ENCODE data around the gene DYNC1H1. TPM values are rescaled to one million over a fixed set of nuclear protein-coding genes. Genes with fewer than 3 reads are reported as not detected.

DYNC1H1 gene
- total RNA-seq, 1 donor from 2014 or later = 735 TPM

DNA sequence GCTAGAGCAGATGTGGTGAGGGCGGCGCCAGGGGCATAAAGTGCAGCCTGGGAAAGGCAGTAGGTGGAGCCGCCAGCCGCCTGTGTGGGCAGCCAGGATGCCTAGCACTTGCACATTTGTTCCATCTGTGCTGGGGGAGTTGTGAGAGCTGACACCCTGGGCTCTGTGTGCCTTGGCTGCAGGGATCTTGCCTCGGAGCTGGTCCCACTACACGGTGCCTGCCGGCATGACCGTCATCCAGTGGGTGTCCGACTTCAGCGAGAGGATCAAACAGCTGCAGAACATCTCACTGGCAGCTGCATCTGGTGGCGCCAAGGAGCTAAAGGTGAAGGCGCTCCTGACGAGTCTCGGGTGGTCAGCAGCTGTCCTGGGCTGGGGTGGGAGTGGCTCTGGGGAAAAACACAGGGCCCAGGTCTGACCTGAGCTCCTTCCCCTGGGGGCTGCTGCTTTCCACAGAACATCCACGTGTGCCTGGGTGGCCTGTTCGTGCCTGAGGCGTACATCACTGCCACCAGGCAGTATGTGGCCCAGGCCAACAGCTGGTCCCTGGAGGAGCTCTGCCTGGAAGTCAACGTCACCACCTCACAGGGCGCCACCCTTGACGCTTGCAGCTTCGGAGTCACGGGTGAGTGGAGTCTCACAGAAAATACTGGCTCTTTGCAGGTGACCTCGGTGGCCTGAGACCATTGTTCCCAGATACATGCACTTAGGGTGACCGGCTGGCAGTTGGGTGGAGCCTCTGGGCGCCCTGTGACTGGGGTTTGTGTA lies 85.1 kb downstream of the DYNC1H1 start:
- Mint-ChIP-seq H3K27ac (ENCODE audit: unreplicated experiment) (no peak overlapping the region), H3K4me1 (ENCODE audit: low read depth) (no peaks in the 10 kb centered on the region), H3K4me3 (ENCODE audit: unreplicated experiment) (no peak overlapping the region), H3K27me3 (ENCODE audit: low read depth) (no peaks in the 10 kb centered on the region), H3K9me3 (ENCODE audit: low read depth) (no peaks in the 10 kb centered on the region), H3K36me3 (ENCODE audit: low read depth) (peaks cover 51% of the 10 kb centered on the region)
- DNase-seq (ENCODE audit: low spot score) = no peak
- TF ChIP-seq, protein P1, sequence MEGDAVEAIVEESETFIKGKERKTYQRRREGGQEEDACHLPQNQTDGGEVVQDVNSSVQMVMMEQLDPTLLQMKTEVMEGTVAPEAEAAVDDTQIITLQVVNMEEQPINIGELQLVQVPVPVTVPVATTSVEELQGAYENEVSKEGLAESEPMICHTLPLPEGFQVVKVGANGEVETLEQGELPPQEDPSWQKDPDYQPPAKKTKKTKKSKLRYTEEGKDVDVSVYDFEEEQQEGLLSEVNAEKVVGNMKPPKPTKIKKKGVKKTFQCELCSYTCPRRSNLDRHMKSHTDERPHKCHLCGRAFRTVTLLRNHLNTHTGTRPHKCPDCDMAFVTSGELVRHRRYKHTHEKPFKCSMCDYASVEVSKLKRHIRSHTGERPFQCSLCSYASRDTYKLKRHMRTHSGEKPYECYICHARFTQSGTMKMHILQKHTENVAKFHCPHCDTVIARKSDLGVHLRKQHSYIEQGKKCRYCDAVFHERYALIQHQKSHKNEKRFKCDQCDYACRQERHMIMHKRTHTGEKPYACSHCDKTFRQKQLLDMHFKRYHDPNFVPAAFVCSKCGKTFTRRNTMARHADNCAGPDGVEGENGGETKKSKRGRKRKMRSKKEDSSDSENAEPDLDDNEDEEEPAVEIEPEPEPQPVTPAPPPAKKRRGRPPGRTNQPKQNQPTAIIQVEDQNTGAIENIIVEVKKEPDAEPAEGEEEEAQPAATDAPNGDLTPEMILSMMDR (IDR thresholded peaks at IDR 0.05) = no peak

DNA sequence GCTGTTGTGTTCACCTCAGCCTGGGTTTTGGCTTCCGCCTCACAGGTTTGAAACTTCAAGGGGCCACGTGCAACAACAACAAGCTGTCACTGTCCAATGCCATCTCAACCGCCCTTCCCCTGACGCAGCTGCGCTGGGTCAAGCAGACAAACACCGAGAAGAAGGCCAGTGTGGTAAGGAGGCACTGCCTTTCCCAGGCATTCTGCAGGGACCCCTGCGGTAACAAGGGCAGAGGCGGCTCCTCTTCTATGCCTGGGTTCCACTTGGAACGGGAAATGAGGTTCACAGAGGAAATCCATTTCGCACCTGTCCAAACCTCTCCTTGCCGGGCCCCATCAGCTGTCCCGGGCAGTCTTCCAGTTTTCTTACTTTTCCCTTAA lies 85.6 kb downstream of the DYNC1H1 start:
- Mint-ChIP-seq H3K36me3 (ENCODE audit: low read depth) (peaks cover 52% of the 10 kb centered on the region), H3K4me3 (ENCODE audit: unreplicated experiment) (no peak overlapping the region), H3K27ac (ENCODE audit: unreplicated experiment) (no peak overlapping the region), H3K27me3 (ENCODE audit: low read depth) (no peaks in the 10 kb centered on the region), H3K9me3 (ENCODE audit: low read depth) (no peaks in the 10 kb centered on the region), H3K4me1 (ENCODE audit: low read depth) (no peaks in the 10 kb centered on the region)
- DNase-seq (ENCODE audit: low spot score) = no peak
- TF ChIP-seq, protein P1 (IDR thresholded peaks at IDR 0.05) = no peak

DNA sequence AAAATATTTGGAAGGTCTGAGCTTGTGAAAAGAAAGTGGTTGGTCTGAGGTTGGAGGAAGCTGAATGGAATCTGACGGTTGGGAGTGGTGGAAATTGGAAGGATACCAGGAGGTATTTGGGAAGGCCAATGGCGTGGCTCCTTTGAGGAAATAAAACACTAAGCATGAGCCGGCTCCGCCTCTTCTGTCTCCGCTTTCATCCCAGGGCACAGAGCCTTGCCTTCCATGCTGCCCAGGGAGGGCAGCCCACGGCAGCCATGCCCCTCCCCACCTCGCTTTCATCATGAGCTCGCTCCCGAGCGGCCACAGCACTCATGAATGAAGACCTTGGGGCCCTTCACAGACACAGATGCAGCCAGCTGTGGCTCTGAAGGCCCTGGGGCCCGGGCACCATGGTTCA lies 86.3 kb downstream of the DYNC1H1 start:
- Mint-ChIP-seq H3K27me3 (ENCODE audit: low read depth) (no peaks in the 10 kb centered on the region), H3K4me3 (ENCODE audit: unreplicated experiment) (no peak overlapping the region), H3K27ac (ENCODE audit: unreplicated experiment) (no peak overlapping the region), H3K4me1 (ENCODE audit: low read depth) (peaks cover 2% of the 10 kb centered on the region), H3K36me3 (ENCODE audit: low read depth) (peaks cover 55% of the 10 kb centered on the region), H3K9me3 (ENCODE audit: low read depth) (no peaks in the 10 kb centered on the region)
- TF ChIP-seq, protein P1 (IDR thresholded peaks at IDR 0.05) = no peak
- no peak for DNase-seq (ENCODE audit: low spot score)

DNA sequence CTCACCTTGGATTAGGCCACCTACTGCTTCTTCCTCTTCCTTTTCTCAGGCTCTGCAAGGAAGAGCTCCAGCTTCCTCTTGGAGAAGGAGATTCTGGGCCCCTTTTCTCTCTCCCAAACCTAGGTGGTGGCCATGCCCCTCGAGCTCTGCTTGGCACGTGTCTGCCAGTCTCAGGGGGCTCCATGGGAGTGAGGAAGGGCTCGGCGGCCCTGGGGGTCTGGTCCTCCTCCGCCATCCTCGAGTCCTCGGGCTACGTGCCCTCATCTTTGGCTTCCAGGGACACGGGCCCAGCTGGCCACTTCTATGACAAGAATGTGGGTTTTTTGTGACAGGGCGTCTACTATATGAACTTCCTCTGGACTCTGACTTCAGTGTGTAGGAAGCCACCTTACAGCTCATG lies 88.1 kb downstream of the DYNC1H1 start:
- peaks cover 48% of the 10 kb centered on the region for H3K36me3 Mint-ChIP-seq (ENCODE audit: low read depth)
- TF ChIP-seq, protein P1 (IDR thresholded peaks at IDR 0.05) = no peak

DNA sequence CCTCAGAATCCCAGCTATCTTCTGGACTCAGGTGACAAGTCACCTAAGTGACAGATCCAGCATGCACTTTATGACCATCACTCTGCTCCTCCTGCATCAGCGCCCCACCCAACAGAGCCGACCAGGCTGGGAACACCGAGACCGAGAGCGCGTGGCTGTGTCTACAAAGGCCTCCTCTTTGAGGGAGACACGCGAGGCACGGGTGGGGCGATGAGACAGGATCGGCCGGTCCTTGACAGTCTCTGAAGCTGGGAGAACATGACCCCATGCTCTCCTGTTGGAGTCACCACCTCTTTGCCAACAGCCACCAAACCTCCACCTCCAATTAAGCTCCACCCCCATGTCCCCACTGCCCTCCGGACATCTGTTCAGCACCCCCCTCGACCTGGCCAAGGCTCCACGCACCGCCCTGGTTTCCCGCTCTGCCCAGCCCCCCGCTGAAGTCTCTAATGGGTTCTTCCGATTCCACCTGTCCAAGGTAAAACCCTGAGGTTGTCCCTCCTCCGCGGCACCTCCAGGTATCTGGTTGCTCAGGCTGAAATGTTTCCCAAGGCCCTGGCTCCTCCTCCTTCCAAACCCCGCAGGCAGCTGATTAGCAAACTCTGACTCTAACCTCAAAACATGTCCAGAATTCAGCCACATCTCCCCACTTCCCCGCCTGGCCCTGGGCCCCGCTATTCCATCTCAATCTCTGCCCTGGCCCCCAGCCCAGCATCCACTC lies 91.0 kb downstream of the DYNC1H1 start:
- H3K9me3 Mint-ChIP-seq (ENCODE audit: low read depth) = no peaks in the 10 kb centered on the region

More for the DNA sequence above, 88.1 kb downstream of the DYNC1H1 start:
- Mint-ChIP-seq H3K9me3 (ENCODE audit: low read depth) (no peaks in the 10 kb centered on the region), H3K27me3 (ENCODE audit: low read depth) (no peaks in the 10 kb centered on the region), H3K4me1 (ENCODE audit: low read depth) (peaks cover 4% of the 10 kb centered on the region), H3K4me3 (ENCODE audit: unreplicated experiment) (no peak overlapping the region), H3K27ac (ENCODE audit: unreplicated experiment) (peak overlapping the region; percentile 49)
- no peak for DNase-seq (ENCODE audit: low spot score)

More for the DNA sequence above, 91.0 kb downstream of the DYNC1H1 start:
- Mint-ChIP-seq H3K27ac (ENCODE audit: unreplicated experiment) (peak overlapping the region; percentile 71), H3K27me3 (ENCODE audit: low read depth) (no peaks in the 10 kb centered on the region), H3K36me3 (ENCODE audit: low read depth) (peaks cover 28% of the 10 kb centered on the region), H3K4me1 (ENCODE audit: low read depth) (peaks cover 4% of the 10 kb centered on the region), H3K4me3 (ENCODE audit: unreplicated experiment) (no peak overlapping the region)
- DNase-seq (ENCODE audit: low spot score) = no peak
- TF ChIP-seq, protein P1 (IDR thresholded peaks at IDR 0.05) = no peak
